Adrenal gland (tissue), 5 donors: ENCODE data around the gene STAMBPL1.

Source experiments
- CTCF ChIP-seq, 6 experiments: fragments of 450-650 bp in 4 of 6; fragments of 200-600 bp in 2 of 6; sonication (generic) in 1 of 6; IDR thresholded peaks; 1 replicate in 5 of 6; 2 replicates in 1 of 6; pipeline versions ENCODE4 v1.5.1 to v1.8.0; 2016 to 2021; ENCODE audit warnings: antibody characterized with exemption in 6 of 6, mild to moderate bottlenecking in 2 of 6, moderate library complexity in 1 of 6
- POLR2A ChIP-seq, 2 donors: fragments of 450-650 bp; IDR thresholded peaks; one replicate each; pipeline ENCODE4 v1.6.1; 2017; ENCODE audit warnings: antibody characterized with exemption in 2 of 2, mild to moderate bottlenecking in 2 of 2, moderate library complexity in 1 of 2
- donor health status: DM: no; HTN: no; CAD: no.

GRCh38 chr10:88919041-88919440 is 39.0 kb downstream of the STAMBPL1 start:
- TF ChIP-seq CTCF (IDR thresholded peaks at IDR 0.05) (no peak), POLR2A (IDR thresholded peaks at IDR 0.05) (no peak)
